NT2/D1 (cell line): ENCODE data around the gene ARHGAP21.
"Not testable (repeated sequence)": the region's sequence is repeated elsewhere in the genome, so short reads cannot be mapped to it uniquely, and the experiment has no call there.

Experiments
- DNase-seq: peaks from one replicate; pipeline ENCODE4 v3.0.0-alpha.2; 2011; ENCODE audit warnings: low read depth, low spot score
- H3K27me3 ChIP-seq: 2 replicates; pipeline ENCODE4 v1.6.0; 2011; ENCODE audit warnings: mild to moderate bottlenecking; ENCODE audit not compliant: insufficient read length, insufficient read depth
- H3K36me3 ChIP-seq: 2 replicates; pipeline ENCODE4 v1.6.1; 2011; ENCODE audit warnings: mild to moderate bottlenecking, low read length, mixed read lengths; ENCODE audit not compliant: insufficient read depth, insufficient read length
- H3K4me1 ChIP-seq: 2 replicates; pipeline ENCODE4 v1.5.1; 2011; ENCODE audit not compliant: insufficient read depth, insufficient read length
- H3K4me3 ChIP-seq: 2 replicates; pipeline ENCODE4 v1.5.1; 2011; ENCODE audit warnings: low read depth; ENCODE audit not compliant: insufficient read length
- H3K9ac ChIP-seq: 2 replicates; pipeline ENCODE4 v1.6.0; 2011; ENCODE audit warnings: low read depth; ENCODE audit not compliant: insufficient read length
- H3K9me3 ChIP-seq: 2 replicates; pipeline ENCODE4 v1.5.1; 2011; ENCODE audit warnings: mild to moderate bottlenecking, low read length; ENCODE audit not compliant: insufficient read depth
- SUZ12 ChIP-seq: IDR thresholded peaks from 2 replicates; pipeline ENCODE4 v1.6.1; 2011; ENCODE audit not compliant: insufficient read length, insufficient read depth; ENCODE audit errors: extremely low read depth
- YY1 ChIP-seq: IDR thresholded peaks from 2 replicates; pipeline ENCODE4 v1.6.1; 2011; ENCODE audit not compliant: insufficient read length, insufficient read depth
- ZNF274 ChIP-seq: IDR thresholded peaks from 2 replicates; pipeline ENCODE4 v1.6.1; 2011; ENCODE audit warnings: mild to moderate bottlenecking, low read depth, low read length

The ARHGAP21 gene

GRCh38 chr10:24645022-24645421 lies 78.7 kb downstream of the ARHGAP21 start:
- Histone ChIP-seq H3K4me3 (no peak overlapping the region), H3K27me3 (no peaks in the 10 kb centered on the region), H3K4me1 (no peaks in the 10 kb centered on the region), H3K9me3 (no peaks in the 10 kb centered on the region), H3K9ac (no peak overlapping the region), H3K36me3 (no peaks in the 10 kb centered on the region)
- TF ChIP-seq ZNF274 (no peak), YY1 (no peak)
- DNase-seq = no peak

DNA sequence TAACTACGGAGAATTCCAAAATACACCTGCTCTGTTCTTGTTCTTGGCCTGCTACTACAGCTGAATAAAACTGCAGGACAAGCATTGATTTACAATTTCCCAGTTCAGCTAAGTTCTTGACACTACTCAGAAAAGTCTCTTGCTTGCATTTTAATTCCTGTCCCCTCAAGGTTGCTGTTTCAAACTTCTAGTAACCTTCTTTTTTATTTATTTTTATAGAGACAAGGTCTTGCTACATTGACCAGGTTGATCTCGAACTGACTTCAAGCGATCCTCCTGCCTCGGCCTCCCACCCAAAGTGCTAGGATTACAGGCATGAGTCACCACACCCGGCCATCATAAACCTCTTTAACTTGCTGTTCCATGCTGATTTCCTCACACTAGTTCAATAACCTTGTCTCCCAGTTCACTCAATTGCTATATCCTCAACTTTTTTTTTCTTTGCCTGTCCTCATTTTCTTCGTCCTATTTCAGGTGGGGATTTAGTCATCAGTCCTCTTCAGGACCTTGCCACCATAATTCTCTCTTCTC lies 79.9 kb downstream of the ARHGAP21 start:
- DNase-seq = no peak
- Histone ChIP-seq H3K4me1 (no peaks in the 10 kb centered on the region), H3K27me3 (no peaks in the 10 kb centered on the region), H3K9ac (no peak overlapping the region), H3K36me3 (no peaks in the 10 kb centered on the region), H3K4me3 (no peak overlapping the region), H3K9me3 (no peaks in the 10 kb centered on the region)
- TF ChIP-seq SUZ12 (no peak), ZNF274 (no peak)

GRCh38 chr10:24642921-24643678 lies 80.6 kb downstream of the ARHGAP21 start:
- Histone ChIP-seq H3K4me3 (no peak overlapping the region), H3K9ac (no peak overlapping the region), H3K36me3 (no peaks in the 10 kb centered on the region), H3K9me3 (no peaks in the 10 kb centered on the region), H3K4me1 (no peaks in the 10 kb centered on the region), H3K27me3 (no peaks in the 10 kb centered on the region)
- no peak for TF ChIP-seq YY1
- TF ChIP-seq SUZ12 = no peak
- no peak for TF ChIP-seq ZNF274
- DNase-seq = peak; percentile 16

- H3K27me3 ChIP-seq = no peaks in the 10 kb centered on the region
- H3K4me3 ChIP-seq = no peak overlapping the region
- no peak for TF ChIP-seq SUZ12
- no peak for TF ChIP-seq ZNF274
- no peak for TF ChIP-seq YY1
- H3K4me1 ChIP-seq = no peaks in the 10 kb centered on the region
- H3K9me3 ChIP-seq = no peaks in the 10 kb centered on the region
- no peaks in the 10 kb centered on the region for H3K36me3 ChIP-seq
- no peak overlapping the region for H3K9ac ChIP-seq
- DNase-seq = no peak
These were observed 84.6 kb downstream of the ARHGAP21 start for GRCh38 chr10:24639124-24639523.

- Histone ChIP-seq H3K4me3 (no peak overlapping the region), H3K9ac (no peak overlapping the region), H3K27me3 (no peaks in the 10 kb centered on the region), H3K36me3 (peaks cover 13% of the 10 kb centered on the region), H3K9me3 (no peaks in the 10 kb centered on the region), H3K4me1 (no peaks in the 10 kb centered on the region)
- DNase-seq = no peak
- no peak for TF ChIP-seq SUZ12
These were observed 97.9 kb downstream of the ARHGAP21 start for GRCh38 chr10:24625778-24626177.

DNA sequence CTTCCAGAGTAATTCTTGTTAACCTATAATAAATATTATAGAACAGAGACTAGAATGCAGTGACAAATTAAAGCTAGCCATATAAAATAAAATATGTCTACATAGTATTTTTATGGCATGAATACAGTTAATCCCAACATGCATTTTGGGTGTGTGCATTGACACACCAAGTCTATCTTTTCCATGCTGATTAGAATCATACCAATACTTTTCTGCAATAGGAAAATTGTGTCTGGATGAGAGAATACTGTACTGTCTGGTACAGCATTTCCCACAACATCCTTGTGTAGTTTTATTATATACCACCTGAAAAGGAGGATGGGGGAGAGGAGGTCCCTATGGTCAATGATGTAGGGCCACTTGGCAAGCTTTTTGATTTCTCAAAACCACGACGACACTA lies 100.3 kb downstream of the ARHGAP21 start:
- Histone ChIP-seq H3K4me1 (no peaks in the 10 kb centered on the region), H3K36me3 (peaks cover 13% of the 10 kb centered on the region), H3K4me3 (no peak overlapping the region), H3K9ac (no peak overlapping the region), H3K9me3 (no peaks in the 10 kb centered on the region), H3K27me3 (no peaks in the 10 kb centered on the region)
- DNase-seq = no peak
- TF ChIP-seq ZNF274 (no peak), SUZ12 (no peak), YY1 (no peak)

GRCh38 chr10:24622781-24623301 lies 100.8 kb downstream of the ARHGAP21 start:
- H3K4me1 ChIP-seq = no peaks in the 10 kb centered on the region
- H3K36me3 ChIP-seq = peaks cover 10% of the 10 kb centered on the region
- DNase-seq = no peak
- no peaks in the 10 kb centered on the region for H3K27me3 ChIP-seq
- TF ChIP-seq YY1 (no peak), ZNF274 (no peak), SUZ12 (no peak)
- no peak overlapping the region for H3K9ac ChIP-seq
- no peaks in the 10 kb centered on the region for H3K9me3 ChIP-seq
- H3K4me3 ChIP-seq = no peak overlapping the region

GRCh38 chr10:24621035-24621795 lies 102.5 kb downstream of the ARHGAP21 start:
- not testable (repeated sequence) for H3K4me1 ChIP-seq, H3K9me3 ChIP-seq, H3K9ac ChIP-seq, DNase-seq, H3K4me3 ChIP-seq, H3K27me3 ChIP-seq
- H3K36me3 ChIP-seq = peaks cover 10% of the 10 kb centered on the region

DNA sequence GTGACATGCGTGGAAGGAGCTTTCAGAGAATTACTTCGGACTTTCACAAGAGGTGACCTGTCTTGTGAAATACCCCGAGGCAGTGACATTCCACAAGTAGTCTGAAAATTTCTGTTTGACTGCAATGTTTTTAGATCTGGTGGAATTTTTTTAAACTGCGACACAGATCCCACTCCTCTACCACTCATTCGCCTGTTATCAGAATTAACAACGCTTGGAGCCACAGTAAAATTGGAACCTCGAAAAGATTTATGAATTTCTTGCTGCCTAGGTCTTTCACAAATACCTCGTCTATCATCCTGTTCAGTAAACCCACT lies 103.7 kb downstream of the ARHGAP21 start:
- not testable (repeated sequence) for H3K4me3 ChIP-seq, H3K9ac ChIP-seq, DNase-seq, H3K9me3 ChIP-seq, H3K27me3 ChIP-seq, H3K4me1 ChIP-seq
- H3K36me3 ChIP-seq = peaks cover 14% of the 10 kb centered on the region

GRCh38 chr10:24619291-24619993 lies 104.2 kb downstream of the ARHGAP21 start:
- H3K9ac ChIP-seq, H3K4me3 ChIP-seq, H3K27me3 ChIP-seq, H3K4me1 ChIP-seq, H3K9me3 ChIP-seq, DNase-seq: not testable (repeated sequence)
- H3K36me3 ChIP-seq = peaks cover 14% of the 10 kb centered on the region
